Neural progenitor cell (in vitro differentiated cells): ENCODE data around the gene ZCCHC7. TPM values are rescaled to one million over a fixed set of nuclear protein-coding genes. Genes with fewer than 3 reads are reported as not detected.

Experiments used
- DNase-seq: peaks from one replicate; pipeline ENCODE4 v3.0.0-alpha.2; 2016; ENCODE audit warnings: low spot score
- H2AFZ ChIP-seq: fragments of 200-600 bp; sonication (generic); replicated peaks from 2 replicates; pipeline ENCODE4 v1.6.1; 2016; ENCODE audit warnings: antibody characterized with exemption
- H3F3A ChIP-seq: fragments of 200-600 bp; sonication (generic); 2 replicates; pipeline ENCODE4 v1.6.1; 2016; ENCODE audit warnings: antibody characterized with exemption, low read depth
- H3K27ac ChIP-seq: fragments of 200-600 bp; sonication (generic); 2 replicates; pipeline ENCODE4 v1.5.1; 2016; ENCODE audit warnings: mild to moderate bottlenecking
- H3K27me3 ChIP-seq: fragments of 200-600 bp; sonication (generic); 2 replicates; pipeline ENCODE4 v1.6.1; 2016; ENCODE audit warnings: mild to moderate bottlenecking, moderate library complexity
- H3K36me3 ChIP-seq: fragments of 200-600 bp; sonication (generic); 2 replicates; pipeline ENCODE4 v1.5.1; 2016
- H3K4me1 ChIP-seq: fragments of 200-600 bp; sonication (generic); 2 replicates; pipeline ENCODE4 v1.6.1; 2016; ENCODE audit warnings: mixed run types
- H3K4me2 ChIP-seq: fragments of 200-600 bp; sonication (generic); 2 replicates; pipeline ENCODE4 v1.6.1; 2016
- H3K4me3 ChIP-seq: fragments of 200-600 bp; sonication (generic); 2 replicates; pipeline ENCODE4 v1.5.1; 2016
- H3K79me2 ChIP-seq: fragments of 200-600 bp; sonication (generic); 2 replicates; pipeline ENCODE4 v1.6.1; 2016; ENCODE audit warnings: low read depth
- H3K9ac ChIP-seq: fragments of 200-600 bp; sonication (generic); 2 replicates; pipeline ENCODE4 v1.6.1; 2016
- H3K9me3 ChIP-seq: fragments of 200-600 bp; sonication (generic); 2 replicates; pipeline ENCODE4 v1.5.1; 2016; ENCODE audit warnings: low read depth
- H4K20me1 ChIP-seq: fragments of 200-600 bp; sonication (generic); 2 replicates; pipeline ENCODE4 v1.6.1; 2016; ENCODE audit warnings: low read depth
- H3K27ac Mint-ChIP-seq: 3 replicates; pipeline ENCODE4 v1.8.0; 2021; ENCODE audit warnings: mixed read lengths
- H3K27me3 Mint-ChIP-seq: 2 replicates; pipeline ENCODE4 v1.8.0; 2022; ENCODE audit warnings: low read depth, mild to moderate bottlenecking, inconsistent platforms, moderate library complexity, mixed read lengths; ENCODE audit not compliant: insufficient read depth
- H3K36me3 Mint-ChIP-seq: 3 replicates; pipeline ENCODE4 v1.8.0; 2021; ENCODE audit warnings: mixed read lengths
- H3K4me1 Mint-ChIP-seq: 3 replicates; pipeline ENCODE4 v1.8.0; 2021; ENCODE audit warnings: mixed read lengths
- H3K4me3 Mint-ChIP-seq: 3 replicates; pipeline ENCODE4 v1.8.0; 2021; ENCODE audit warnings: mild to moderate bottlenecking, moderate library complexity, mixed read lengths
- H3K9me3 Mint-ChIP-seq: 3 replicates; pipeline ENCODE4 v1.8.0; 2020; ENCODE audit warnings: mixed read lengths
- EZH2 ChIP-seq: fragments of 200-600 bp; sonication (generic); IDR thresholded peaks from 2 replicates; pipeline ENCODE4 v1.6.1; 2017; ENCODE audit warnings: antibody characterized with exemption, mild to moderate bottlenecking, moderate library complexity
- EZH2phosphoT487 ChIP-seq: fragments of 200-600 bp; sonication (generic); IDR thresholded peaks from 2 replicates; pipeline ENCODE4 v1.6.1; 2017; ENCODE audit warnings: antibody characterized with exemption
- total RNA-seq: library from RNA; depleted of rRNA; stranded (reverse); fragments of >200 nt; gene quantifications from 2 replicates; pipeline ENCODE4 v1.2.3, GENCODE V29; 2015; ENCODE audit warnings: low replicate concordance
- TF ChIP-seq, protein P1 (sequence below): fragments of 200-600 bp; sonication (generic); IDR thresholded peaks from 2 replicates; pipeline ENCODE4 v1.5.1; 2017; ENCODE audit warnings: antibody characterized with exemption, mild to moderate bottlenecking

The ZCCHC7 gene
- total RNA-seq, 1 donor from 2014 or later: 27.6 TPM

DNA sequence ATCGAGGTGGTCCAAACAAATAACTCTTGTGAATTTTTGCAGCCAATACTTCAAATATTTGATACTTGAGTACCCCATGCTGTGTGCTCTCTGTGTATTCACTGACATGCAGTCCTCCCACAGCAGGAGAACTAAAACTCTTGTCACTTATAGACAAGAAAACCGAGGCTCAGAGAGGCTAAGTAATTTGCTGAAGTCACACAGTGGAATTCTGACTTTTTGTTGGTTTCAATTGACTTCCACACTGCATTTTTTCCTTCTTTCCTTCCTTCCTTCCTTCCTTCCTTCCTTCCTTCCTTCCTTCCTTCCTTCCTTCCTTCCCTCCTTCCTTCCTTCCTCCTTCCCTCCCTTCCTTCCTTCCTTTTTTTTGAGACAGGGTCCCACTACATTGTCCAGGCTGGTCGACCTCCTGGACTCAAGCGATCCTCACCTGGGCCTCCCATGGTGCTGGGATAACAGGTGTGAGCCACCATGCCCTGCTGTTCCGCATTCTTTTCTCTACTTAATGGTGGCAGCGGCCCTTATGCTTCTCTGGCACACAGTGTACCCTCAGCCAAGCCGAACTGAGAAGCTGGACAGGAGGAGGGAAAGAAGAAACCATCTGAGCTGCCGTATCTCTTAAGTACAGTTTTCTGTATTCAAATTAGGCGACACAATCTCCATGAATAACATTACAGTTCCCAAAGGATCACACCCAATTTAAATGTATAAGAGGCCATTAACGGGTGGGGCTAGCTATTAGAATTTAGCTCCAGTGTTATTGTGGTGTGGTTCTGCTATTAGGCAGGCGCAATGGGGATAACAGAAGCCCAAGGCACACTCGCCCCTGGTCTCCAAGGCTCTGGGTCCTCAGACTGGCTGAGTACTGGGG lies 263.7 kb downstream of the ZCCHC7 start:
- Histone ChIP-seq H3K36me3 (no peaks in the 10 kb centered on the region), H3F3A (no peaks in the 10 kb centered on the region), H3K4me3 (no peak overlapping the region), H3K79me2 (no peaks in the 10 kb centered on the region), H3K27me3 (no peaks in the 10 kb centered on the region), H3K9me3 (no peaks in the 10 kb centered on the region), H3K4me1 (peaks cover 3% of the 10 kb centered on the region), H2AFZ (no peak overlapping the region), H3K4me2 (no peak overlapping the region), H4K20me1 (no peaks in the 10 kb centered on the region), H3K27ac (no peak overlapping the region), H3K9ac (no peak overlapping the region)
- Mint-ChIP-seq H3K36me3 (no peaks in the 10 kb centered on the region), H3K4me3 (no peak overlapping the region), H3K4me1 (peaks cover 14% of the 10 kb centered on the region), H3K9me3 (peaks cover 3% of the 10 kb centered on the region), H3K27me3 (peaks cover 5% of the 10 kb centered on the region), H3K27ac (peak overlapping the region; percentile 24)
- DNase-seq: no peak
- TF ChIP-seq, protein P1, sequence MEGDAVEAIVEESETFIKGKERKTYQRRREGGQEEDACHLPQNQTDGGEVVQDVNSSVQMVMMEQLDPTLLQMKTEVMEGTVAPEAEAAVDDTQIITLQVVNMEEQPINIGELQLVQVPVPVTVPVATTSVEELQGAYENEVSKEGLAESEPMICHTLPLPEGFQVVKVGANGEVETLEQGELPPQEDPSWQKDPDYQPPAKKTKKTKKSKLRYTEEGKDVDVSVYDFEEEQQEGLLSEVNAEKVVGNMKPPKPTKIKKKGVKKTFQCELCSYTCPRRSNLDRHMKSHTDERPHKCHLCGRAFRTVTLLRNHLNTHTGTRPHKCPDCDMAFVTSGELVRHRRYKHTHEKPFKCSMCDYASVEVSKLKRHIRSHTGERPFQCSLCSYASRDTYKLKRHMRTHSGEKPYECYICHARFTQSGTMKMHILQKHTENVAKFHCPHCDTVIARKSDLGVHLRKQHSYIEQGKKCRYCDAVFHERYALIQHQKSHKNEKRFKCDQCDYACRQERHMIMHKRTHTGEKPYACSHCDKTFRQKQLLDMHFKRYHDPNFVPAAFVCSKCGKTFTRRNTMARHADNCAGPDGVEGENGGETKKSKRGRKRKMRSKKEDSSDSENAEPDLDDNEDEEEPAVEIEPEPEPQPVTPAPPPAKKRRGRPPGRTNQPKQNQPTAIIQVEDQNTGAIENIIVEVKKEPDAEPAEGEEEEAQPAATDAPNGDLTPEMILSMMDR: no peak
- TF ChIP-seq EZH2: no peak
- TF ChIP-seq EZH2phosphoT487: no peak

GRCh38 chr9:37385286-37385685 lies 264.9 kb downstream of the ZCCHC7 start:
- Histone ChIP-seq H3K36me3 (no peaks in the 10 kb centered on the region), H3K9me3 (no peaks in the 10 kb centered on the region), H3K27ac (no peak overlapping the region), H3K9ac (no peak overlapping the region), H3F3A (no peaks in the 10 kb centered on the region), H3K79me2 (no peaks in the 10 kb centered on the region), H3K27me3 (no peaks in the 10 kb centered on the region), H3K4me3 (no peak overlapping the region), H2AFZ (no peak overlapping the region), H3K4me2 (no peak overlapping the region), H4K20me1 (no peaks in the 10 kb centered on the region), H3K4me1 (peaks cover 3% of the 10 kb centered on the region)
- no peak for DNase-seq
- peaks cover 5% of the 10 kb centered on the region for H3K27me3 Mint-ChIP-seq
- peaks cover 6% of the 10 kb centered on the region for H3K9me3 Mint-ChIP-seq
- TF ChIP-seq EZH2phosphoT487: no peak
- TF ChIP-seq, protein P1: no peak
- no peak for TF ChIP-seq EZH2
- no peaks in the 10 kb centered on the region for H3K36me3 Mint-ChIP-seq
- H3K27ac Mint-ChIP-seq: no peak overlapping the region
- H3K4me1 Mint-ChIP-seq: peaks cover 14% of the 10 kb centered on the region
- H3K4me3 Mint-ChIP-seq: no peak overlapping the region

GRCh38 chr9:37386988-37387387 lies 266.6 kb downstream of the ZCCHC7 start:
- Histone ChIP-seq H2AFZ (no peak overlapping the region), H3K9me3 (no peaks in the 10 kb centered on the region), H3F3A (peaks cover 5% of the 10 kb centered on the region), H3K4me1 (peaks cover 4% of the 10 kb centered on the region), H3K4me2 (no peak overlapping the region), H3K27me3 (no peaks in the 10 kb centered on the region), H4K20me1 (no peaks in the 10 kb centered on the region), H3K36me3 (no peaks in the 10 kb centered on the region), H3K4me3 (no peak overlapping the region), H3K27ac (no peak overlapping the region), H3K79me2 (no peaks in the 10 kb centered on the region), H3K9ac (no peak overlapping the region)
- DNase-seq: no peak
- peaks cover 4% of the 10 kb centered on the region for H3K9me3 Mint-ChIP-seq
- peaks cover 5% of the 10 kb centered on the region for H3K27me3 Mint-ChIP-seq
- H3K36me3 Mint-ChIP-seq: no peaks in the 10 kb centered on the region
- no peak overlapping the region for H3K4me3 Mint-ChIP-seq
- H3K4me1 Mint-ChIP-seq: peaks cover 19% of the 10 kb centered on the region
- no peak overlapping the region for H3K27ac Mint-ChIP-seq
- TF ChIP-seq EZH2phosphoT487 (no peak), EZH2 (no peak)

- Mint-ChIP-seq H3K4me3 (no peak overlapping the region), H3K36me3 (no peaks in the 10 kb centered on the region), H3K9me3 (peaks cover 2% of the 10 kb centered on the region), H3K4me1 (peaks cover 25% of the 10 kb centered on the region), H3K27ac (no peak overlapping the region), H3K27me3 (peaks cover 4% of the 10 kb centered on the region)
- Histone ChIP-seq H3K36me3 (no peaks in the 10 kb centered on the region), H3K27ac (no peak overlapping the region), H2AFZ (no peak overlapping the region), H3K9ac (no peak overlapping the region), H3F3A (peaks cover 9% of the 10 kb centered on the region), H3K79me2 (no peaks in the 10 kb centered on the region), H3K4me3 (no peak overlapping the region), H3K4me2 (no peak overlapping the region), H3K27me3 (no peaks in the 10 kb centered on the region), H3K9me3 (no peaks in the 10 kb centered on the region), H4K20me1 (no peaks in the 10 kb centered on the region), H3K4me1 (peaks cover 5% of the 10 kb centered on the region)
- TF ChIP-seq, protein P1: peak; percentile 74
- TF ChIP-seq EZH2phosphoT487 (no peak), EZH2 (no peak)
- DNase-seq: peak; percentile 68
These were observed 270.4 kb downstream of the ZCCHC7 start for GRCh38 chr9:37390759-37391158.
